ENCODE results near the gene ABCD1. TPM values are rescaled to one million over a fixed set of nuclear protein-coding genes. Genes with fewer than 3 reads are reported as not detected.

The ABCD1 gene
- total RNA-seq, 1 experiment from 2014 or later = 86.6 TPM

- BruUV-seq (replicated peaks) = no TSS peak
- intact Hi-C loops (cut with micrococcal nuclease; ENCODE audit: unreplicated experiment) (no loop called here), in situ Hi-C loops (cut with HindIII; ENCODE audit: low pct_unique_long_range_greater_than_20kb, low sequenced_read_pairs) (no loop called here)
- Histone ChIP-seq H3K36me3 (ENCODE audit: control insufficient read depth, insufficient read depth, low read length) (no peaks in the 10 kb centered on the region), H3K27ac (ENCODE audit: low read length) (no peak overlapping the region), H3K4me1 (ENCODE audit: control insufficient read depth, insufficient read depth, low read length) (peaks cover 16% of the 10 kb centered on the region), H3K4me3 (ENCODE audit: low read depth in 2 of 2, low read length in 2 of 2) (no peak overlapping the region), H3K9me3 (ENCODE audit: control insufficient read depth, insufficient read depth, low read depth, low read length) (no peaks in the 10 kb centered on the region), H3K27me3 (ENCODE audit: control insufficient read depth, insufficient read depth, low read length) (no peaks in the 10 kb centered on the region)
- CTCF ChIA-PET = interaction anchor here (0.6 kb wide), 1 partner anchor 129 kb away, joined by 4 read pairs; no protein-coding TSS in a partner anchor
- ATAC-seq = no peak
- DNase-seq (ENCODE audit: low read depth, low spot score) = no peak
- POLR2A ChIA-PET = no interaction called here
- TF ChIP-seq SIN3A (IDR thresholded peaks at IDR 0.05; ENCODE audit: borderline replicate concordance, insufficient read depth, low read depth, low read length) (no peak), CTCF (IDR thresholded peaks at IDR 0.05) (no peak), TCF7L2 (IDR thresholded peaks at IDR 0.05; ENCODE audit: low read depth, low read length) (no peak), POLR2AphosphoS5 (IDR thresholded peaks at IDR 0.05; ENCODE audit: low read depth, low read length) (no peak), REST (IDR thresholded peaks at IDR 0.05; ENCODE audit: insufficient read depth in 1 of 2, low read depth in 2 of 2, low read length in 1 of 2) (no peak)
Measured at GRCh38 chrX:153782871-153783270, 58.2 kb downstream of the ABCD1 start.

- Histone ChIP-seq H3K27me3 (ENCODE audit: control insufficient read depth, insufficient read depth, low read length) (no peaks in the 10 kb centered on the region), H3K4me1 (ENCODE audit: control insufficient read depth, insufficient read depth, low read length) (peaks cover 16% of the 10 kb centered on the region), H3K4me3 (ENCODE audit: low read depth in 2 of 2, low read length in 2 of 2) (no peak overlapping the region), H3K27ac (ENCODE audit: low read length) (no peak overlapping the region), H3K9me3 (ENCODE audit: control insufficient read depth, insufficient read depth, low read depth, low read length) (no peaks in the 10 kb centered on the region), H3K36me3 (ENCODE audit: control insufficient read depth, insufficient read depth, low read length) (no peaks in the 10 kb centered on the region)
- no peak for DNase-seq (ENCODE audit: low read depth, low spot score)
- ChIA-PET CTCF (interaction anchor here (0.5 to 0.6 kb wide), 2 partner anchors 37 to 77 kb away, joined by 4 to 6 read pairs; no protein-coding TSS in a partner anchor), POLR2A (no interaction called here)
- no peak for ATAC-seq
- no TSS peak for BruUV-seq (replicated peaks)
- in situ Hi-C loops (cut with HindIII; ENCODE audit: low pct_unique_long_range_greater_than_20kb, low sequenced_read_pairs) = no loop called here
- intact Hi-C loops (cut with micrococcal nuclease; ENCODE audit: unreplicated experiment) = no loop called here
- no peak for TF ChIP-seq CTCF (IDR thresholded peaks at IDR 0.05)
- TF ChIP-seq POLR2AphosphoS5 (IDR thresholded peaks at IDR 0.05; ENCODE audit: low read depth, low read length) = no peak
- no peak for TF ChIP-seq TCF7L2 (IDR thresholded peaks at IDR 0.05; ENCODE audit: low read depth, low read length)
- no peak for TF ChIP-seq REST (IDR thresholded peaks at IDR 0.05; ENCODE audit: insufficient read depth in 1 of 2, low read depth in 2 of 2, low read length in 1 of 2)
- no peak for TF ChIP-seq SIN3A (IDR thresholded peaks at IDR 0.05; ENCODE audit: borderline replicate concordance, insufficient read depth, low read depth, low read length)
Measured at GRCh38 chrX:153783378-153784013, 58.8 kb downstream of the ABCD1 start.

Data from Panc1 (cell line).